ENCODE data around the gene WDR83.
"Not testable (repeated sequence)": the region's sequence is repeated elsewhere in the genome, so short reads cannot be mapped to it uniquely, and the experiment has no call there.

The WDR83 gene

GRCh38 chr19:12656899-12657571 lies 9.6 kb upstream of the WDR83 start:
- no peak for DNase-seq

GRCh38 chr19:12657966-12658365 lies 8.6 kb upstream of the WDR83 start:
- DNase-seq = no peak

- no peak for DNase-seq
Measured at GRCh38 chr19:12660980-12661379, 5.6 kb upstream of the WDR83 start.

GRCh38 chr19:12664406-12665280 lies 2.0 kb upstream of the WDR83 start:
- no peak for DNase-seq

GRCh38 chr19:12665281-12665573 lies 1.4 kb upstream of the WDR83 start:
- DNase-seq = no peak

GRCh38 chr19:12665671-12666264 lies 839 bp upstream of the WDR83 start:
- DNase-seq = no peak

- no peak for DNase-seq
Measured at GRCh38 chr19:12667731-12668302, 1.2 kb downstream of the WDR83 start.

- no peak for DNase-seq
Measured at GRCh38 chr19:12668346-12668745, 1.7 kb downstream of the WDR83 start.

- DNase-seq = no peak
Measured at GRCh38 chr19:12668932-12669269, 2.3 kb downstream of the WDR83 start.

GRCh38 chr19:12669270-12670158 lies 2.9 kb downstream of the WDR83 start:
- DNase-seq = peak; percentile 95

- DNase-seq = no peak
Measured at GRCh38 chr19:12670159-12670928, 3.7 kb downstream of the WDR83 start.

GRCh38 chr19:12672744-12673143 lies 6.1 kb downstream of the WDR83 start:
- DNase-seq = no peak

- no peak for DNase-seq
Measured at GRCh38 chr19:12675399-12675798, 8.8 kb downstream of the WDR83 start.

- no peak for DNase-seq
Measured at GRCh38 chr19:12675940-12676339, 9.3 kb downstream of the WDR83 start.

GRCh38 chr19:12676384-12676792 lies 9.8 kb downstream of the WDR83 start:
- peak; percentile 91 for DNase-seq

GRCh38 chr19:12676928-12677327 lies 10.3 kb downstream of the WDR83 start:
- no peak for DNase-seq

GRCh38 chr19:12678039-12678438 lies 11.4 kb downstream of the WDR83 start:
- DNase-seq = not testable (repeated sequence)

GRCh38 chr19:12680034-12680433 lies 13.4 kb downstream of the WDR83 start:
- no peak for DNase-seq

- DNase-seq = peak; percentile 98
Measured at GRCh38 chr19:12681074-12681987, 14.7 kb downstream of the WDR83 start, which contains the start of gene DHPS. TSS of gene DHPS (minus strand) at chr19:12681880. CDS start at chr19:12681766, 114 bp downstream.

- no peak for DNase-seq
Measured at GRCh38 chr19:12685831-12686230, 19.2 kb downstream of the WDR83 start.

All from eye (tissue), 1 donor.